WTC11 (cell line): Measurements from ENCODE around the gene CTCFL. TPM values are rescaled to one million over a fixed set of nuclear protein-coding genes. Genes with fewer than 3 reads are reported as not detected.

ENCODE experiments used
- ATAC-seq: fragments of 200-7000 bp; cut with Tn5 transposase; 2 replicates; pipeline ENCODE4 v1.10.0; 2021; ENCODE audit warnings: mild to moderate bottlenecking, moderate library complexity
- CTCF ChIA-PET: fragments of 300-600 bp; sonication (Branson Sonifier 250); formaldehyde crosslinking; loops from one replicate; lab custom pipeline; 2021; ENCODE audit warnings: antibody characterized with exemption; lab: Charles Lee
- POLR2A ChIA-PET: fragments of 350-600 bp; sonication (Branson Sonifier 250); formaldehyde crosslinking; loops from one replicate; lab custom pipeline; 2021; ENCODE audit warnings: antibody characterized with exemption; lab: Charles Lee
- DNase-seq: peaks from one replicate; pipeline ENCODE4 v3.0.0; 2021; ENCODE audit warnings: low spot score
- H3K27ac Mint-ChIP-seq: 2 replicates; pipeline ENCODE4 v1.8.0; 2021; ENCODE audit warnings: mixed read lengths
- H3K27me3 Mint-ChIP-seq: 2 replicates; pipeline ENCODE4 v1.8.0; 2021; ENCODE audit warnings: low read depth, mild to moderate bottlenecking, moderate library complexity, mixed read lengths
- H3K36me3 Mint-ChIP-seq: 2 replicates; pipeline ENCODE4 v1.8.0; 2021; ENCODE audit warnings: mixed read lengths
- H3K4me1 Mint-ChIP-seq: 2 replicates; pipeline ENCODE4 v1.8.0; 2022; ENCODE audit warnings: mixed read lengths
- H3K4me3 Mint-ChIP-seq: 2 replicates; pipeline ENCODE4 v1.8.0; 2021; ENCODE audit warnings: mild to moderate bottlenecking, moderate library complexity, mixed read lengths
- H3K9me3 Mint-ChIP-seq: 2 replicates; pipeline ENCODE4 v1.8.0; 2021; ENCODE audit warnings: mixed read lengths
- ETV6 ChIP-seq: sonication (generic); formaldehyde crosslinking; IDR thresholded peaks from 2 replicates; pipeline ENCODE4 v1.8.1; 2022; ENCODE audit warnings: mild to moderate bottlenecking, missing genetic modification reagents
- SOX15 ChIP-seq: fragments of 250-450 bp; sonication (Bioruptor Pico); IDR thresholded peaks from 2 replicates; pipeline ENCODE4 v1.9.0; 2021; ENCODE audit warnings: mild to moderate bottlenecking
- TEAD1 ChIP-seq: sonication (generic); formaldehyde crosslinking; IDR thresholded peaks from 2 replicates; pipeline ENCODE4 v1.8.0; 2022; ENCODE audit warnings: mild to moderate bottlenecking, missing genetic modification reagents
- total RNA-seq: library from RNA; stranded (reverse); gene quantifications from 3 replicates; pipeline ENCODE4 v1.2.3, GENCODE V29; 2021
- TF ChIP-seq, protein P1 (sequence below): fragments of 250-450 bp; sonication (Bioruptor Pico); IDR thresholded peaks from 2 replicates; pipeline ENCODE4 v1.9.0; 2021; ENCODE audit warnings: mild to moderate bottlenecking
- TF ChIP-seq, protein P2 (sequence below): sonication (generic); formaldehyde crosslinking; IDR thresholded peaks from 2 replicates; pipeline ENCODE4 v1.8.0; 2022; ENCODE audit warnings: missing genetic modification reagents
- TF ChIP-seq, protein P3 (sequence below): sonication (generic); formaldehyde crosslinking; IDR thresholded peaks from 2 replicates; pipeline ENCODE4 v1.8.1; 2023; ENCODE audit warnings: mild to moderate bottlenecking, missing genetic modification reagents
- TF ChIP-seq, protein P4 (sequence below): sonication (generic); formaldehyde crosslinking; IDR thresholded peaks from 2 replicates; pipeline ENCODE4 v1.8.1; 2022; ENCODE audit warnings: mild to moderate bottlenecking, missing genetic modification reagents, moderate library complexity, borderline replicate concordance
- TF ChIP-seq, protein P5 (sequence below): sonication (generic); formaldehyde crosslinking; IDR thresholded peaks from 2 replicates; pipeline ENCODE4 v1.8.1; 2023; ENCODE audit warnings: mild to moderate bottlenecking, missing genetic modification reagents, borderline replicate concordance
- TF ChIP-seq, protein P6 (sequence below): sonication (generic); formaldehyde crosslinking; IDR thresholded peaks from 2 replicates; pipeline ENCODE4 v1.8.1; 2023; ENCODE audit warnings: mild to moderate bottlenecking, moderate library complexity, missing genetic modification reagents

Gene CTCFL
- total RNA-seq, 1 experiment from 2014 or later, result 0.70 TPM

DNA sequence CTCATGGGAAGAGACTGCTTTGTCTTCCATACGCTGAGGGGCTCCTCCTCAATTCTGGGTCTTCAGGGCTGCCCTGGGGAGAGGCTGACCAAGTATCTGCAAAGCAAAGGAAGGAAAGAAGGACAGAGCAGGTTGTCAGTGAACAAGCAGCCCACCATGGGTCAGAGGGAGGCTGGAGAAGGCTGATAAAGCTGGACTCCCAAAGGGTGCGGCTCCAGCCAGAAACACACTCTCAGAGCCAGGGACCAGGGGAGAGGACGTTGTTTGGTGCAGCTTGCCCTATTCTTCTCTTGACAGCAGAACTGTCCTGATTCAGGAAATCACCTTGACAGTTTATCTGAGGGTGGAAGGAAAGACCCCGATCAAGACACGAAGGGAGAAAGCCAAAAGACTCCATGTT lies 10.4 kb upstream of the CTCFL start:
- peaks cover 38% of the 10 kb centered on the region for H3K27me3 Mint-ChIP-seq
- DNase-seq (no peak), ATAC-seq (no peak)
- TF ChIP-seq, protein P1, sequence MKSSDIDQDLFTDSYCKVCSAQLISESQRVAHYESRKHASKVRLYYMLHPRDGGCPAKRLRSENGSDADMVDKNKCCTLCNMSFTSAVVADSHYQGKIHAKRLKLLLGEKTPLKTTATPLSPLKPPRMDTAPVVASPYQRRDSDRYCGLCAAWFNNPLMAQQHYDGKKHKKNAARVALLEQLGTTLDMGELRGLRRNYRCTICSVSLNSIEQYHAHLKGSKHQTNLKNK (CRISPR knock-in tag), result no peak
- TF ChIP-seq ETV6 (CRISPR knock-in tag) (no peak), SOX15 (CRISPR knock-in tag) (no peak), TEAD1 (no peak)
- TF ChIP-seq, protein P2, sequence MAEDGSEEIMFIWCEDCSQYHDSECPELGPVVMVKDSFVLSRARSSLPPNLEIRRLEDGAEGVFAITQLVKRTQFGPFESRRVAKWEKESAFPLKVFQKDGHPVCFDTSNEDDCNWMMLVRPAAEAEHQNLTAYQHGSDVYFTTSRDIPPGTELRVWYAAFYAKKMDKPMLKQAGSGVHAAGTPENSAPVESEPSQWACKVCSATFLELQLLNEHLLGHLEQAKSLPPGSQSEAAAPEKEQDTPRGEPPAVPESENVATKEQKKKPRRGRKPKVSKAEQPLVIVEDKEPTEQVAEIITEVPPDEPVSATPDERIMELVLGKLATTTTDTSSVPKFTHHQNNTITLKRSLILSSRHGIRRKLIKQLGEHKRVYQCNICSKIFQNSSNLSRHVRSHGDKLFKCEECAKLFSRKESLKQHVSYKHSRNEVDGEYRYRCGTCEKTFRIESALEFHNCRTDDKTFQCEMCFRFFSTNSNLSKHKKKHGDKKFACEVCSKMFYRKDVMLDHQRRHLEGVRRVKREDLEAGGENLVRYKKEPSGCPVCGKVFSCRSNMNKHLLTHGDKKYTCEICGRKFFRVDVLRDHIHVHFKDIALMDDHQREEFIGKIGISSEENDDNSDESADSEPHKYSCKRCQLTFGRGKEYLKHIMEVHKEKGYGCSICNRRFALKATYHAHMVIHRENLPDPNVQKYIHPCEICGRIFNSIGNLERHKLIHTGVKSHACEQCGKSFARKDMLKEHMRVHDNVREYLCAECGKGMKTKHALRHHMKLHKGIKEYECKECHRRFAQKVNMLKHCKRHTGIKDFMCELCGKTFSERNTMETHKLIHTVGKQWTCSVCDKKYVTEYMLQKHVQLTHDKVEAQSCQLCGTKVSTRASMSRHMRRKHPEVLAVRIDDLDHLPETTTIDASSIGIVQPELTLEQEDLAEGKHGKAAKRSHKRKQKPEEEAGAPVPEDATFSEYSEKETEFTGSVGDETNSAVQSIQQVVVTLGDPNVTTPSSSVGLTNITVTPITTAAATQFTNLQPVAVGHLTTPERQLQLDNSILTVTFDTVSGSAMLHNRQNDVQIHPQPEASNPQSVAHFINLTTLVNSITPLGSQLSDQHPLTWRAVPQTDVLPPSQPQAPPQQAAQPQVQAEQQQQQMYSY (CRISPR knock-in tag), result no peak
- TF ChIP-seq, protein P3, sequence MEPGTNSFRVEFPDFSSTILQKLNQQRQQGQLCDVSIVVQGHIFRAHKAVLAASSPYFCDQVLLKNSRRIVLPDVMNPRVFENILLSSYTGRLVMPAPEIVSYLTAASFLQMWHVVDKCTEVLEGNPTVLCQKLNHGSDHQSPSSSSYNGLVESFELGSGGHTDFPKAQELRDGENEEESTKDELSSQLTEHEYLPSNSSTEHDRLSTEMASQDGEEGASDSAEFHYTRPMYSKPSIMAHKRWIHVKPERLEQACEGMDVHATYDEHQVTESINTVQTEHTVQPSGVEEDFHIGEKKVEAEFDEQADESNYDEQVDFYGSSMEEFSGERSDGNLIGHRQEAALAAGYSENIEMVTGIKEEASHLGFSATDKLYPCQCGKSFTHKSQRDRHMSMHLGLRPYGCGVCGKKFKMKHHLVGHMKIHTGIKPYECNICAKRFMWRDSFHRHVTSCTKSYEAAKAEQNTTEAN, result no peak
- TF ChIP-seq, protein P4, sequence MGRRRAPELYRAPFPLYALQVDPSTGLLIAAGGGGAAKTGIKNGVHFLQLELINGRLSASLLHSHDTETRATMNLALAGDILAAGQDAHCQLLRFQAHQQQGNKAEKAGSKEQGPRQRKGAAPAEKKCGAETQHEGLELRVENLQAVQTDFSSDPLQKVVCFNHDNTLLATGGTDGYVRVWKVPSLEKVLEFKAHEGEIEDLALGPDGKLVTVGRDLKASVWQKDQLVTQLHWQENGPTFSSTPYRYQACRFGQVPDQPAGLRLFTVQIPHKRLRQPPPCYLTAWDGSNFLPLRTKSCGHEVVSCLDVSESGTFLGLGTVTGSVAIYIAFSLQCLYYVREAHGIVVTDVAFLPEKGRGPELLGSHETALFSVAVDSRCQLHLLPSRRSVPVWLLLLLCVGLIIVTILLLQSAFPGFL, result no peak
- TF ChIP-seq, all 79 proteins: peak for 0
- Mint-ChIP-seq H3K36me3 (peaks cover 33% of the 10 kb centered on the region), H3K4me1 (no peaks in the 10 kb centered on the region), H3K4me3 (no peak overlapping the region), H3K27ac (no peak overlapping the region), H3K9me3 (peaks cover 62% of the 10 kb centered on the region)
- CTCF ChIA-PET, result interaction anchor here (1.2 kb wide), 1 partner anchor 8 kb away, joined by 5 read pairs; no protein-coding TSS in a partner anchor
- POLR2A ChIA-PET, result no interaction called here

DNA sequence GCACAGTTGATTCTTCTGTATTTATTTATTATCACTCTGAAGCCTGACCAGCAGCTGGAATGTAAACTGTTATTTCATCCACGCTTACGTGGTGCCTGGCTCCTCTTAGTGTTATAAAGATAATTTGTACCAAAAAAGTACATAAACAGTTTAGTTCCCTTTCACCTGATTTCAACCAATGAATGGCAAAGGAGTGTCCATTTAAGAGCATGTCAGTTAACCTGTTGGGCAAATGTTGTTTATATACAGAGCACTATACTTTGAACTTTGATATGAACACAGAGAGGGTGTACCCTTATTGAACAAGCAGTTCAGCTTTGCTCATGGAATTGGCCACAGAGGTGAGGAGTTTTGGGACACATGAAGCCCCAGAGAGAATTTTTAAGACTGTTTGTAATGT lies 7.2 kb upstream of the CTCFL start:
- TF ChIP-seq, protein P5, sequence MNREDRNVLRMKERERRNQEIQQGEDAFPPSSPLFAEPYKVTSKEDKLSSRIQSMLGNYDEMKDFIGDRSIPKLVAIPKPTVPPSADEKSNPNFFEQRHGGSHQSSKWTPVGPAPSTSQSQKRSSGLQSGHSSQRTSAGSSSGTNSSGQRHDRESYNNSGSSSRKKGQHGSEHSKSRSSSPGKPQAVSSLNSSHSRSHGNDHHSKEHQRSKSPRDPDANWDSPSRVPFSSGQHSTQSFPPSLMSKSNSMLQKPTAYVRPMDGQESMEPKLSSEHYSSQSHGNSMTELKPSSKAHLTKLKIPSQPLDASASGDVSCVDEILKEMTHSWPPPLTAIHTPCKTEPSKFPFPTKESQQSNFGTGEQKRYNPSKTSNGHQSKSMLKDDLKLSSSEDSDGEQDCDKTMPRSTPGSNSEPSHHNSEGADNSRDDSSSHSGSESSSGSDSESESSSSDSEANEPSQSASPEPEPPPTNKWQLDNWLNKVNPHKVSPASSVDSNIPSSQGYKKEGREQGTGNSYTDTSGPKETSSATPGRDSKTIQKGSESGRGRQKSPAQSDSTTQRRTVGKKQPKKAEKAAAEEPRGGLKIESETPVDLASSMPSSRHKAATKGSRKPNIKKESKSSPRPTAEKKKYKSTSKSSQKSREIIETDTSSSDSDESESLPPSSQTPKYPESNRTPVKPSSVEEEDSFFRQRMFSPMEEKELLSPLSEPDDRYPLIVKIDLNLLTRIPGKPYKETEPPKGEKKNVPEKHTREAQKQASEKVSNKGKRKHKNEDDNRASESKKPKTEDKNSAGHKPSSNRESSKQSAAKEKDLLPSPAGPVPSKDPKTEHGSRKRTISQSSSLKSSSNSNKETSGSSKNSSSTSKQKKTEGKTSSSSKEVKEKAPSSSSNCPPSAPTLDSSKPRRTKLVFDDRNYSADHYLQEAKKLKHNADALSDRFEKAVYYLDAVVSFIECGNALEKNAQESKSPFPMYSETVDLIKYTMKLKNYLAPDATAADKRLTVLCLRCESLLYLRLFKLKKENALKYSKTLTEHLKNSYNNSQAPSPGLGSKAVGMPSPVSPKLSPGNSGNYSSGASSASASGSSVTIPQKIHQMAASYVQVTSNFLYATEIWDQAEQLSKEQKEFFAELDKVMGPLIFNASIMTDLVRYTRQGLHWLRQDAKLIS (CRISPR knock-in tag), result no peak
- TF ChIP-seq, protein P6, sequence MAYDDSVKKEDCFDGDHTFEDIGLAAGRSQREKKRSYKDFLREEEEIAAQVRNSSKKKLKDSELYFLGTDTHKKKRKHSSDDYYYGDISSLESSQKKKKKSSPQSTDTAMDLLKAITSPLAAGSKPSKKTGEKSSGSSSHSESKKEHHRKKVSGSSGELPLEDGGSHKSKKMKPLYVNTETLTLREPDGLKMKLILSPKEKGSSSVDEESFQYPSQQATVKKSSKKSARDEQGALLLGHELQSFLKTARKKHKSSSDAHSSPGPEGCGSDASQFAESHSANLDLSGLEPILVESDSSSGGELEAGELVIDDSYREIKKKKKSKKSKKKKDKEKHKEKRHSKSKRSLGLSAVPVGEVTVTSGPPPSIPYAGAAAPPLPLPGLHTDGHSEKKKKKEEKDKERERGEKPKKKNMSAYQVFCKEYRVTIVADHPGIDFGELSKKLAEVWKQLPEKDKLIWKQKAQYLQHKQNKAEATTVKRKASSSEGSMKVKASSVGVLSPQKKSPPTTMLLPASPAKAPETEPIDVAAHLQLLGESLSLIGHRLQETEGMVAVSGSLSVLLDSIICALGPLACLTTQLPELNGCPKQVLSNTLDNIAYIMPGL (CRISPR knock-in tag), result no peak
- TF ChIP-seq, all 79 proteins: peak for 0
- H3K36me3 Mint-ChIP-seq, result peaks cover 28% of the 10 kb centered on the region
- H3K27me3 Mint-ChIP-seq, result peaks cover 29% of the 10 kb centered on the region
- no peak overlapping the region for H3K27ac Mint-ChIP-seq
- H3K4me1 Mint-ChIP-seq, result peaks cover 3% of the 10 kb centered on the region; the same call in 1 of the 2 replicates
- H3K9me3 Mint-ChIP-seq, result peaks cover 45% of the 10 kb centered on the region
- no peak for ATAC-seq
- CTCF ChIA-PET, result no interaction called here
- POLR2A ChIA-PET, result no interaction called here
- no peak for DNase-seq
- H3K4me3 Mint-ChIP-seq, result no peak overlapping the region
